ENCODE measurements around the gene DUS1L.
A peak's percentile ranks its signal among the peaks of the same experiment; 100 is the strongest.

Gene DUS1L

GRCh38 chr17:82055023-82055964, 10.3 kb downstream of the DUS1L start:
- no peak for DNase-seq

- DNase-seq = no peak
These were observed 11.1 kb downstream of the DUS1L start for GRCh38 chr17:82054351-82055022.

GRCh38 chr17:82053556-82054263, 11.9 kb downstream of the DUS1L start:
- DNase-seq = no peak

GRCh38 chr17:82053130-82053529, 12.5 kb downstream of the DUS1L start:
- no peak for DNase-seq

GRCh38 chr17:82052638-82053059, 13.0 kb downstream of the DUS1L start:
- DNase-seq = no peak

- DNase-seq = peak; percentile 63 to 81
These were observed 13.6 kb downstream of the DUS1L start, which contains the start of the genes GPS1 and RFNG for GRCh38 chr17:82051776-82052637. GPS1 (plus strand) TSS chr17:82051898; CDS start chr17:82051932, 34 bp downstream. RFNG (minus strand) TSS chr17:82051811; CDS start chr17:82051766, 45 bp downstream.

GRCh38 chr17:82050761-82051641, 14.6 kb downstream of the DUS1L start:
- DNase-seq = no peak

GRCh38 chr17:82050152-82050760, 15.3 kb downstream of the DUS1L start:
- DNase-seq = no peak

GRCh38 chr17:82049521-82049971, 16.1 kb downstream of the DUS1L start:
- no peak for DNase-seq

GRCh38 chr17:82049106-82049505, 16.5 kb downstream of the DUS1L start:
- DNase-seq = no peak

- DNase-seq = no peak
These were observed 17.0 kb downstream of the DUS1L start for GRCh38 chr17:82048571-82048971.

- DNase-seq = no peak
These were observed 17.6 kb downstream of the DUS1L start for GRCh38 chr17:82047914-82048570.

- no peak for DNase-seq
These were observed 18.2 kb downstream of the DUS1L start for GRCh38 chr17:82047379-82047778.

GRCh38 chr17:82046903-82047302, 18.7 kb downstream of the DUS1L start:
- DNase-seq = no peak

- no peak for DNase-seq
These were observed 19.6 kb downstream of the DUS1L start for GRCh38 chr17:82045936-82046484.

- no peak for DNase-seq
These were observed 22.1 kb downstream of the DUS1L start for GRCh38 chr17:82043507-82043906.

- no peak for DNase-seq
These were observed 23.0 kb downstream of the DUS1L start for GRCh38 chr17:82042649-82043048.

GRCh38 chr17:82041144-82041814, 24.3 kb downstream of the DUS1L start:
- no peak for DNase-seq

GRCh38 chr17:82039695-82040299, 25.8 kb downstream of the DUS1L start:
- DNase-seq = no peak
